Esophagus muscularis mucosa (tissue), 3 donors: ENCODE results near the gene RTN4.

Source experiments
- POLR2A ChIP-seq: fragments of 450-650 bp; IDR thresholded peaks from one replicate; pipeline ENCODE4 v1.6.1; 2017; ENCODE audit warnings: antibody characterized with exemption, moderate library complexity, mild to moderate bottlenecking, low read depth
- POLR2AphosphoS5 ChIP-seq, 2 donors: sonication (generic); formaldehyde crosslinking; IDR thresholded peaks; one replicate each; pipeline ENCODE4 v1.6.1; 2017; ENCODE audit warnings: antibody characterized with exemption in 2 of 2
- TF ChIP-seq, protein P1 (sequence below), 3 experiments: fragments of 200-600 bp in 2 of 3; fragments of 450-650 bp in 1 of 3; sonication (generic) in 2 of 3; IDR thresholded peaks; one replicate each; pipeline ENCODE4 v1.5.1; 2017 to 2019; ENCODE audit warnings: antibody characterized with exemption in 3 of 3, mild to moderate bottlenecking in 2 of 3, moderate library complexity in 1 of 3

- TF ChIP-seq, protein P1, sequence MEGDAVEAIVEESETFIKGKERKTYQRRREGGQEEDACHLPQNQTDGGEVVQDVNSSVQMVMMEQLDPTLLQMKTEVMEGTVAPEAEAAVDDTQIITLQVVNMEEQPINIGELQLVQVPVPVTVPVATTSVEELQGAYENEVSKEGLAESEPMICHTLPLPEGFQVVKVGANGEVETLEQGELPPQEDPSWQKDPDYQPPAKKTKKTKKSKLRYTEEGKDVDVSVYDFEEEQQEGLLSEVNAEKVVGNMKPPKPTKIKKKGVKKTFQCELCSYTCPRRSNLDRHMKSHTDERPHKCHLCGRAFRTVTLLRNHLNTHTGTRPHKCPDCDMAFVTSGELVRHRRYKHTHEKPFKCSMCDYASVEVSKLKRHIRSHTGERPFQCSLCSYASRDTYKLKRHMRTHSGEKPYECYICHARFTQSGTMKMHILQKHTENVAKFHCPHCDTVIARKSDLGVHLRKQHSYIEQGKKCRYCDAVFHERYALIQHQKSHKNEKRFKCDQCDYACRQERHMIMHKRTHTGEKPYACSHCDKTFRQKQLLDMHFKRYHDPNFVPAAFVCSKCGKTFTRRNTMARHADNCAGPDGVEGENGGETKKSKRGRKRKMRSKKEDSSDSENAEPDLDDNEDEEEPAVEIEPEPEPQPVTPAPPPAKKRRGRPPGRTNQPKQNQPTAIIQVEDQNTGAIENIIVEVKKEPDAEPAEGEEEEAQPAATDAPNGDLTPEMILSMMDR (IDR thresholded peaks at IDR 0.05): no peak
- TF ChIP-seq POLR2A (no peak), POLR2AphosphoS5 (IDR thresholded peaks at IDR 0.05) (no peak)
Measured at GRCh38 chr2:54967759-54968365, 82.4 kb downstream of the RTN4 start.
